Measurements from ENCODE around the gene METTL9. TPM values are rescaled to one million over a fixed set of nuclear protein-coding genes. Genes with fewer than 3 reads are reported as not detected.
"Not testable (repeated sequence)": the region's sequence is repeated elsewhere in the genome, so short reads cannot be mapped to it uniquely, and the experiment has no call there.

METTL9 gene
- 77.1 to 88.6 TPM (median 82.8 TPM) in 3 replicates for total RNA-seq
- long read RNA-seq, full-length matches to known transcripts, result 120 of 133 reads
- long read RNA-seq, partial matches to known transcripts, result 1 of 133 reads
- long read RNA-seq, other reads (novel, unspliced or antisense), result 12 of 133 reads

DNA sequence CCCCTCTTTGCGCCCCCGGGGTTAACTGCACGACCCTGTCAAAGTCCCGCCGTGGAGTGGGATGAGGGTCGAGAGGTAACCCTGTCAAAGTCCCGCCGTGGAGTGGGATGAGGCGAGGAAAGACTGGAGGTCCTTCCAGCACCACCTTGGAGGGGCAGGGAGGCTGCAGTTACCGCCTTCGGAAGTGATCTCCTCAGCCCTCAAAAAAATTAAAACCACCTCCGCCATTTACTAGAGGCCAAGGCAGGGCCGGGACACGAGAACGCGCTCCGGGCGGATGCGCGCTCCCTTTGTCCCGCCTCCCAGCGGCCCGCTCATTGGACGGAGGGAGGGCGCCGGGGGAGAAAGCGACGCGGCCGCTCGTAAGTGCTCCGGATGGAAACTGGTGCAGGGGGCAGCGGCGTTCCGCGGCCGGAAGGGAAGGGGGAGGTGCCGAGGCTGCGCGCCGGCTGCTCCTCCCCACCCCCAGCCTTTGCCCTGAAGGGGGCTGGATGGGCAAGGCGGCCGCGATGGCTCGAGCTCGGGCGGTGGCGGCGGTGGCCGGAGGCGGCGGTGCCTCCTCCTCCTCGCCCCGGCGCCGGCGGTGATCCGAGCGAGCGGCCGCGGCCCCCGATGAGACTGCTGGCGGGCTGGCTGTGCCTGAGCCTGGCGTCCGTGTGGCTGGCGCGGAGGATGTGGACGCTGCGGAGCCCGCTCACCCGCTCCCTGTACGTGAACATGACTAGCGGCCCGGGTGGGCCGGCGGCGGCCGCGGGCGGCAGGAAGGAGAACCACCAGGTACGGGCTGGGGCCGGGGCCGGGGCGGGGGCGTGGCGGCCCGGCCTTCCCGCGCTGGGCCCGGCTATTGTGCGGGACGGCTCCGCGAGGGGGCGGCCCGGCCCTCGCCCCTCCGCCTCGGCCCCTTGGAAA, at the start of gene METTL9:
Gene METTL9 (plus strand): TSS at position 456 of the 909 bp plus-strand sequence. CDS start 157 bp downstream, at position 613.
- no peaks in the 10 kb centered on the region for H3K27me3 Mint-ChIP-seq (ENCODE audit: low read depth)
- peak within 1 kb of the TSS; percentile 85 for H3K27ac Mint-ChIP-seq (ENCODE audit: unreplicated experiment)
- H3K4me3 Mint-ChIP-seq (ENCODE audit: unreplicated experiment), result peak within 1 kb of the TSS; percentile 86
- TF ChIP-seq, protein P1, sequence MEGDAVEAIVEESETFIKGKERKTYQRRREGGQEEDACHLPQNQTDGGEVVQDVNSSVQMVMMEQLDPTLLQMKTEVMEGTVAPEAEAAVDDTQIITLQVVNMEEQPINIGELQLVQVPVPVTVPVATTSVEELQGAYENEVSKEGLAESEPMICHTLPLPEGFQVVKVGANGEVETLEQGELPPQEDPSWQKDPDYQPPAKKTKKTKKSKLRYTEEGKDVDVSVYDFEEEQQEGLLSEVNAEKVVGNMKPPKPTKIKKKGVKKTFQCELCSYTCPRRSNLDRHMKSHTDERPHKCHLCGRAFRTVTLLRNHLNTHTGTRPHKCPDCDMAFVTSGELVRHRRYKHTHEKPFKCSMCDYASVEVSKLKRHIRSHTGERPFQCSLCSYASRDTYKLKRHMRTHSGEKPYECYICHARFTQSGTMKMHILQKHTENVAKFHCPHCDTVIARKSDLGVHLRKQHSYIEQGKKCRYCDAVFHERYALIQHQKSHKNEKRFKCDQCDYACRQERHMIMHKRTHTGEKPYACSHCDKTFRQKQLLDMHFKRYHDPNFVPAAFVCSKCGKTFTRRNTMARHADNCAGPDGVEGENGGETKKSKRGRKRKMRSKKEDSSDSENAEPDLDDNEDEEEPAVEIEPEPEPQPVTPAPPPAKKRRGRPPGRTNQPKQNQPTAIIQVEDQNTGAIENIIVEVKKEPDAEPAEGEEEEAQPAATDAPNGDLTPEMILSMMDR (IDR thresholded peaks at IDR 0.05), result peak; percentile 0
- H3K36me3 Mint-ChIP-seq (ENCODE audit: low read depth), result no peaks in the 10 kb centered on the region
- peak; percentile 97 for DNase-seq (ENCODE audit: low spot score)
- no peaks in the 10 kb centered on the region for H3K9me3 Mint-ChIP-seq (ENCODE audit: low read depth)
- H3K4me1 Mint-ChIP-seq (ENCODE audit: low read depth), result peaks cover 37% of the 10 kb centered on the region

- H3K4me3 Mint-ChIP-seq (ENCODE audit: unreplicated experiment); H3K4me1 Mint-ChIP-seq (ENCODE audit: low read depth); H3K9me3 Mint-ChIP-seq (ENCODE audit: low read depth); H3K36me3 Mint-ChIP-seq (ENCODE audit: low read depth); H3K27me3 Mint-ChIP-seq (ENCODE audit: low read depth); H3K27ac Mint-ChIP-seq (ENCODE audit: unreplicated experiment): not testable (repeated sequence)
- peak; percentile 75 for DNase-seq (ENCODE audit: low spot score)
These were observed 49.4 kb upstream of the METTL9 start for GRCh38 chr16:21549975-21550374.

DNA sequence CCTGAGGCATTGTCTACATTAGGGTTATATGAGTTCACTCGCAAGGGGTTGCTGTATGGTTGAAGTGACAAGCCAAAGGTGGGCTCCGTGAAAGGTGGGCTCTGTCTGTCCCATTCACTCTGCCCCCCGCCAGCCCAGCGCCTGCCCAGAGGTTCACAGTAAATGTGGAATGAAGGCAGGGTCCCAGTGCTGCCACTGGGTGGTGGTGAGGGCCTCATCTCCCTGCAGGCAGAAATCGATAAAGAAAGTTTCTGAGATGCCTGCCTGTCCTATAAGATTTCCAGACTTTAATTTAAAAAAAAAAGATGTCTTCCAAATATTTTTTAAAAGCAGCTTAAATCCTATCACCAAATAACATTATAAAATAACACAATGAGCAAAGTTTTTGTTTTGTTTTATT, 48.9 kb upstream of the METTL9 start:
- not testable (repeated sequence) for H3K27ac Mint-ChIP-seq (ENCODE audit: unreplicated experiment); DNase-seq (ENCODE audit: low spot score); H3K4me3 Mint-ChIP-seq (ENCODE audit: unreplicated experiment); H3K36me3 Mint-ChIP-seq (ENCODE audit: low read depth); H3K9me3 Mint-ChIP-seq (ENCODE audit: low read depth); H3K27me3 Mint-ChIP-seq (ENCODE audit: low read depth); H3K4me1 Mint-ChIP-seq (ENCODE audit: low read depth)

GRCh38 chr16:21551076-21551475, 48.3 kb upstream of the METTL9 start:
- H3K9me3 Mint-ChIP-seq (ENCODE audit: low read depth); H3K4me1 Mint-ChIP-seq (ENCODE audit: low read depth); H3K36me3 Mint-ChIP-seq (ENCODE audit: low read depth); H3K27ac Mint-ChIP-seq (ENCODE audit: unreplicated experiment); H3K27me3 Mint-ChIP-seq (ENCODE audit: low read depth); H3K4me3 Mint-ChIP-seq (ENCODE audit: unreplicated experiment): not testable (repeated sequence)
- DNase-seq (ENCODE audit: low spot score), result peak; percentile 86

- not testable (repeated sequence) for H3K36me3 Mint-ChIP-seq (ENCODE audit: low read depth); H3K4me1 Mint-ChIP-seq (ENCODE audit: low read depth); H3K4me3 Mint-ChIP-seq (ENCODE audit: unreplicated experiment); H3K27ac Mint-ChIP-seq (ENCODE audit: unreplicated experiment); H3K9me3 Mint-ChIP-seq (ENCODE audit: low read depth)
- H3K27me3 Mint-ChIP-seq (ENCODE audit: low read depth), result peaks cover 10% of the 10 kb centered on the region
- peak; percentile 75 for DNase-seq (ENCODE audit: low spot score)
These were observed 47.8 kb upstream of the METTL9 start for GRCh38 chr16:21551600-21551999.

GRCh38 chr16:21553481-21554296, 45.7 kb upstream of the METTL9 start:
- H3K36me3 Mint-ChIP-seq (ENCODE audit: low read depth); H3K27ac Mint-ChIP-seq (ENCODE audit: unreplicated experiment); H3K4me3 Mint-ChIP-seq (ENCODE audit: unreplicated experiment); H3K9me3 Mint-ChIP-seq (ENCODE audit: low read depth); H3K4me1 Mint-ChIP-seq (ENCODE audit: low read depth): not testable (repeated sequence)
- H3K27me3 Mint-ChIP-seq (ENCODE audit: low read depth), result peaks cover 22% of the 10 kb centered on the region
- peak; percentile 61 for DNase-seq (ENCODE audit: low spot score)

DNA sequence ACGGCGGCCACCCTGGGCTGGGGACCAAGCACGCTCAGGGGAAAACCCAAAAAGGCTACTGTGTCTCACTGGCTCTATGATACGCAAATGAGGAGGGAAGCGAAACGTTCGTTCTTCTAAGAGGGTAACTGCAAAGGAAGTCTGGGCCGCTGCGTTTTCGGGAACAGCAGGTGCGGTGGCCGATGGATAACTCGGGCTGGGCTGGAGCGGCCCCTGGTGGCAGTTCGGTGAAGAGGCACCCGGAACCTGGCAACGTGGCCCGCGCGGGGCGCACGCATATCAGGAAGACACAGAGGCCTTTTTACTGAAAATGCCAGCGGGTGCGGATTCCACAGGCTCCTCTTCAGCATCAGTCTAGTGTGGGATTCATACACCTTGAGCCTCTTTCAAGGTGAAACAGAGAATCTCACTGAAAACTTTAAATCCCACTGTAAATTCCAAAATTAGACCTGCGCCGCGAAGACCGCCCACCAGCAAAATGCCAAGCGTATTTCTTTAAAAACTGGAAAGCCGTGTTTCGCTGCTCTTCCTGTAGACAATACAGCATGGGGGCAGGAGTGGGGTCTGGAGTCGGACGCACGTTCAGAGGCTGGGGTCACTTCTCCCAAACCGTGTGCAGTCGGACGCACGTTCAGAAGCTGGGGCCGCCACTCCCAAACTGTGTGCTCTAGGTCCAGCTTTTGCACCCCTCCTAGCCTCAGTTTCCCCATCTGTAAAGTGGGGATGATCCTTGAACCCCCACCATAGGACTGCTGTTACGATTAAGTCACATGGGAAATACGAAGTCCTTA, 44.4 kb upstream of the METTL9 start:
- TF ChIP-seq, protein P1 (IDR thresholded peaks at IDR 0.05), result peak; percentile 100
- H3K4me3 Mint-ChIP-seq (ENCODE audit: unreplicated experiment), result peak overlapping the region; percentile 37
- DNase-seq (ENCODE audit: low spot score), result peak; percentile 98
- peaks cover 22% of the 10 kb centered on the region for H3K27me3 Mint-ChIP-seq (ENCODE audit: low read depth)
- H3K9me3 Mint-ChIP-seq (ENCODE audit: low read depth), result no peaks in the 10 kb centered on the region
- H3K4me1 Mint-ChIP-seq (ENCODE audit: low read depth), result peaks cover 6% of the 10 kb centered on the region
- H3K27ac Mint-ChIP-seq (ENCODE audit: unreplicated experiment), result no peak overlapping the region
- no peaks in the 10 kb centered on the region for H3K36me3 Mint-ChIP-seq (ENCODE audit: low read depth)

- not testable (repeated sequence) for H3K36me3 Mint-ChIP-seq (ENCODE audit: low read depth); H3K4me1 Mint-ChIP-seq (ENCODE audit: low read depth); H3K4me3 Mint-ChIP-seq (ENCODE audit: unreplicated experiment); H3K27ac Mint-ChIP-seq (ENCODE audit: unreplicated experiment); H3K9me3 Mint-ChIP-seq (ENCODE audit: low read depth)
- DNase-seq (ENCODE audit: low spot score), result peak; percentile 92
- H3K27me3 Mint-ChIP-seq (ENCODE audit: low read depth), result peaks cover 22% of the 10 kb centered on the region
These were observed 43.8 kb upstream of the METTL9 start for GRCh38 chr16:21555621-21556020.

GRCh38 chr16:21556026-21556595, 43.3 kb upstream of the METTL9 start:
- not testable (repeated sequence) for H3K4me1 Mint-ChIP-seq (ENCODE audit: low read depth); H3K36me3 Mint-ChIP-seq (ENCODE audit: low read depth); H3K27ac Mint-ChIP-seq (ENCODE audit: unreplicated experiment); DNase-seq (ENCODE audit: low spot score); H3K9me3 Mint-ChIP-seq (ENCODE audit: low read depth); H3K4me3 Mint-ChIP-seq (ENCODE audit: unreplicated experiment)
- H3K27me3 Mint-ChIP-seq (ENCODE audit: low read depth), result peaks cover 22% of the 10 kb centered on the region
